T-helper 22 cell (primary cell): Measurements from ENCODE around the gene STARD3.

Source experiments
- DNase-seq: peaks from one replicate; pipeline ENCODE4 v3.0.0-alpha.2; 2020; ENCODE audit warnings: low read depth

Gene STARD3

DNA sequence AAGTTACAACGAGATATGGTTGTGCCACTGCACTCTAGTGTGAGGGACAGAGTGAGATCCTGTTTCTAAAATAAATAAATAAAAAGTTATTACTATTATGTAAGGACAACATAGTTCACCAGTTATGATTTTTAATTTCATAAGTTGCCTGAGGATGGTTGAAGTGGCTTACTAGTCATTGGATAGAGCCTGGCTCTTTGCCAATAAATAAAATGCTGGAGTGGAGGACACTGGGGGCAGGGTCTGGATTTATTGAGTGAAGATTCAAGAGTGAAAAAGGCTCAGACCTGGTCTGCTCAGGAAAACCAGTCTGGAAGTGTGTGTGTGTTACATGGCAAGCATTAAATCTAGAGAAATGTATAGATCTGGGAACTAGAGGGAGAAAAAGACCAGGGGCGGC is 2.1 kb downstream of the STARD3 start:
- no peak for DNase-seq

DNA sequence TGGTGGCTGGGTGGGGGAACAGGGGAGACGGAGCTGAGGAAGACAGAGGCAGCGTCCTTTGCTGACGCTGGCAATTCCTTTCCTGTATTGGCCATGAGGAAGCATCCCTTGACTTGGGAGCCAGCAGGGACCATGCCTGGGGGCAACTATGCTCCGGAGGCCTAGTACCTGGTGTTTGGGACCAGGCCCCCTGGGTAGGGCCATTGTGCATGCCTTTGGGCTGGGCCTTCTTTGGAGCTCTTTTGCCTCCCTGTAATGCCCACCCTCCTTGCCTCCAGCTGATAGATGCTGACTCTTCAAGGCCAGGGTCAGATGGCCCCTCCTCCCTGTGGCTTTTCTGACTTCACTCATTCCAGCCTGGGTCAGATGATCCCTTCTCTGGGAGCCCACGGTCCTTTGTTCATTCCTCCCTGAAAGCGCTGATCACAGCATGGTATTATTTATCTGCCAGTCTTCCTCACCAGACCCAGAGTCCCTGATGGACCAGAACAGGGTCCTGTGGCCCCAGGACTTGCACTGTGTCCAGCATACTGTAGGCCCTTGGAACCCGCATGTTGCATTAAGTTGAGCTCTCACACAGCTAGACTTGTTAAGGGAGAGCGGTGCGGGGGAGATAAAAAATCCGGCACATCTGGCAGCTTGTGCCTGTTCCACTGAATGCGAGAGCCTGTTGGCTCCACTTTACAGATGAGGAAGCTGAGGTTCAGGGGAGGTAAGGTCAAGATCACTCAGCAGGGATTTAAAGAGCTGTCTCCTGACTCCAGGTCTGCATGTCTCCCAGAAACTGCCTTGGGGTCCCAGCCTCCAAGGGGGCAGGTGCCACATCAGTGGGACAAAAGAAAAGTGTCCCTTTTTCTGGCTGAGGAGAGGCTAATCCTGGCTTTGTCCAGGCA is 2.9 kb downstream of the STARD3 start:
- no peak for DNase-seq

DNA sequence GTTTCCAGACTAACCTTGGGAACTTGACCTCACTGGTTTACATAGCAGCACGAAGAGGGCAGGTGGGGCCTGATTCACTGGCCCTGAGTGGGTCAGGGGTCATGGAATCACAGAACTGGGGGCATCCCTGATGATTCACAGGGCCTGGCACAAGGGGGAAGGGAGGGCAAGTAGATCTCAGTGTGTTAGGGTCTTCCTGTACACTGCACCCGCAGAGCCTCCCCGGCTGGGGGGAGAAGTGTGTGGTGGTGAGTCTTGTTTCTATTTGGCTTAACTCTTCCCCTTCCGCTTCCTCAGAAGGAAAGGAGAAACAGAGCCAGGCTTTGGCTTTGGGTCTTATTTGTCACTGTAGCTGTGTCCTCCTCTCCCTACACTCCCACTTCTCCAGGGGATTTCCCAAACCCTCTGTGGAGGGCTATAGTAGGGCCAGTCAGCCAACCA is 3.7 kb downstream of the STARD3 start:
- DNase-seq: no peak

DNA sequence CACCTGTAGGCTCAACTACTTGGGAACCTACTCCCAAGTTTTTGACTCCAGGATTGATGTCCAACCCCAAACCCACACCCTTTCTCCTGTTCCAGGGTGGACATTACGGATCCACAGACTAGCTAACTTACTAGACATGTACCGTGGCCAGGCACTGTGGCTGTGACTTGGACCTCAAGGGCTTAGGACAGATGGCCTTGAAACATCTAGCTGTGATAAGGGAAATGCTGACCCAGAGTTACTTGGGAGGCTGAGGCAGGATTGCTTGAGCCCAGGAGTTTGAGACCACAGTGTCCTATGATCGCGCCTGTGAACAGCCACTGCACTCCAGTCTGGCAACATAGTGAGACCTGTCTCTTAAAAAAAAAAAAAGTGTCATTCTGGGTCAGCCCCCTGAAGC is 4.2 kb downstream of the STARD3 start:
- no peak for DNase-seq

DNA sequence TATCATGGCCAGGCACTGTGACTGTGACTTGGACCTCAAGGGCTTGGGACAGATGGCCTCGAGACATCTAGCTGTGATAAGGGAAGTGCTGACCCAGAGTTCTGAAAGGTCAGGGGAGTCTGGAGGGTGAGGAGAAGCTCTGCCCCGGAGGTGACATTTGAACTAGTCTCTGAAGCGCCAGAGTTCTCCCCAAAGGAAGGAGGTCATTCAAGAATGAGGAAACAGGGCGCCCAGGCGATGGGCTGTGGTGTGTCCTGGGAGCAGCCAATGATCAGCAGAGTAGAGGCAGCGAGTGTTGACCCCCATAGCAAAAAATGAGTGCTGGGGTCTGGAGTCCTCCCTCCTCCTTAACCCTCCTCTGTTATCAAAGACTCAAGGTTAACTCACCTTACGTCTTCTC is 4.9 kb downstream of the STARD3 start:
- no peak for DNase-seq

DNA sequence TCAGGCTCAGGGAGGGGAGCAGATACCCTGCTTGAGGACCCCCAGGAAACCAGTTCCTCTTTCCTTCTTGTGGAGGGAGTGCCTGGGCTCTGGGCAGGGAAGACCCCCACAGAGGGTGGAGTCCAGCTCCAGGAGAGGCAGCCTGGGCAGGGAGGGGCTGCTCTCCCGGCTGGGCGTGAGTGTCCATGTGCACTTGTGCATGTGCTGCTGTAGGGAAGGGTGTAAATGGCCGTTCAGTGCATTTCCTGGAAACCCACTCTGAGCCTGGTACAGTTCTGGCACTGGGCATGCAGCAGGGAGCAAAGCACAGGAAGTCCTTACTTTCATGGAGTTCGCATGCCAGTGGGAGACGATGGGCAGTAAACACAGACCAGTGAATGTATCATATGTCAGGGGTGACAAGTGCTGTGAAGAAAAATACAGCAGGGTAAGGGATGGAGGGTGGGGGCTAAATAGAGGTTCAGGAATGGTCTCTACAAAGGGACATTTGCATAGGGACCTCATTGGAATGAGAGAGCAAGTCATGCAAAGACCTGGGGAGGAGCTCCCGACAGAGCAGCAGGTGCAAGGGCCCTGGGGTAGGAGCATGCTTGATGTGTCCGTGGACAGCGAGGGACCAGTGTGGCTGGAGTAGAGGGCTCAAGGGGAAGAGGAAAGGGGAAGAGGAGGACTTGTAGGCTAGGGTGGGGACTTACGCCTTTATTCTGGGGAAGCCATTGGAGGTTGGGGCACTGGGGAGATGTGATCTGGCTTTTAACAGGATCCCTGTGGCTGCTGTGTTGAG is 5.5 kb downstream of the STARD3 start:
- DNase-seq: no peak

DNA sequence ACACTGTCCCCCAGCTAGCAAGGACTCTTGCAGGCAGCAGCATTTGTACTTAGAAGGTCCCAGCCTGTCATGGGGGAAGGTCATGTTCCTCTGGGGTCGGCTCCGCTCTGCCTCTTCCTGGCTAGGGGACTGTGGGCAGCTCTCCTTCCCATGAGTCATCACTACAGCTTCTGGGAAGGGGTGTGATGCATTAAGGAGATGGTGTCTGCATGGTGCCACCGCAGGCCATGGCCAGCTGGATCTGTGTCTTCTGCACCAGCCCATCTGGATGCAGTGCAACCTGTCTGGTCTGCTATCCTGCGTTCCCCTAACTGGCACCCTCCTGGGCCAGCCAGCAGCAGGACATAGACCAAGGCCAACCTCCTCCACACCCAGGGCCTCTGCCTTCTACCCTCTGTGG is 6.3 kb downstream of the STARD3 start:
- no peak for DNase-seq

DNA sequence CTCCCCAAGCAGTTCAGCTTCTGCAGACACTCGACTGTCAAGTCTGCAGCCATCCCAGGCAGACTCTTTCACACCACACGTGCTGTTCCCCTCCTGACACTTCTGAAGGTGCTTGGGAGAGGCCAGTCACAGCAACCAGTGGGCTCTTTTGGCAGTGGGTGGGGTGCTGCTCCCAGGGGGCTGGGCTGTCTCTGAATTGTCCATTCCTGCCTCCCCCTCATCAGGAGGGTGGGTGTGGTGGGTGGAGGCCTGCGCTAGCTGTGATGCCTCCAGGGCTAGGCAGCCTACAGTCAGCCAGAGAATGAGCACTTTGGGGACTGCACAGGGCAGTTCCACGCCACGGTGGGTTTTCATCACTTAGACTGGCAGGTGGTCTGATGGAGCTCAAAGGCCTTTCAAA is 10.3 kb downstream of the STARD3 start:
- no peak for DNase-seq

DNA sequence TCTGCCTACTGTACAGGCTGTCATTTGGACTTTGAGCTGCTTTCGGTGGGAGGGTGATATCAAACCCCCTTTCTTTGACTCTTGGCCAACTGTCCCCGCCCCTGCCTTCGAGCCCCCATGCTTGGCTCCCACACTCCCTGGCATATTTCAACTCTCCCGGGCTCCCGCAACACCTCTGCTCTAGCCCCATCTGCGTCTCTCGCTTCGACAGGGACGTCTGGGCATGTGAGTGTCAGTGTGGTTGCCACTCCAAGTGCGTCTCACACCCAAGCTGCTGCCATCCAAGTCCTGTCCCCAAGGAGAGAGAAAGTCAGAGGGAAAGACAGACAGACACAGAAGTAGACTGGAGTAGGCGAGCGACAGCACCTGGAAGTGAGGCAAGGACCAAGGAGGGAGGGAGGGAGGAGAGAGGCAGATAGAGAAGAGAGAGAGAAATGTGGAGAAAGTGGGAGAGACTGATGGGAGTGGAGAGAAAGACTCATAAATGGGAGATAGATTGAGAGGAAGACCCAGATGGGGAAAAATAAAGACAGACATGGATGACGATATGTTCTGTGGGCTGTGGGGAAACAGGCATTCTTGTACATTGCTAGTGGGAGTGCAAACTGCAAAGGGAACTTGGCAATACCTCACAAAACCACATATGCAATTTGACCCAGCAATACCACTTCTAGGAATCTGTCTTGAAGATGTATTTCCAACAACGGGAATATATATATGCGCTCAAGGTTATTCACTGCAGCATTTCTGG is 11.8 kb downstream of the STARD3 start:
- DNase-seq: no peak

DNA sequence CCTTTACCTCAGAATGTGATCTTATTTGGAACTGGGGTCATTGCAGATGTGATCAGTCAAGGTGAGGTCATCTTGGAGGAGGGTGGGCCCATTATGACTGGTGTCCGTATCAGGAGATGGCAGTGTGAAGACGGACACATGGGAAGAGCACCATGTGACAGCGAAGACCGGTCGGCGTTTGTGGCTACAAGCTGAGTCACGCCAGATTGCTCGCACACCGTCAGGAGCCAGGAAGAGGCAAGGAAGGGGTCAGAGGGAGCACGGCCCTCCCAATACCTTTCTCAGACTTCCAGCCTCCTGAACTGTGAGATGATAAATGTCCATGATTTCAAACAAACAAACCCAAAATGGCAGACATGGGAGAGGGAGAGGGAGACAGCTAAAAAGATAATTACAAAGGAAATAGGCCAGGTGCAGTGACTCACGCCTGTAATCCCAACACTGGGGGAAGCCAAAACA is 13.2 kb downstream of the STARD3 start:
- no peak for DNase-seq

DNA sequence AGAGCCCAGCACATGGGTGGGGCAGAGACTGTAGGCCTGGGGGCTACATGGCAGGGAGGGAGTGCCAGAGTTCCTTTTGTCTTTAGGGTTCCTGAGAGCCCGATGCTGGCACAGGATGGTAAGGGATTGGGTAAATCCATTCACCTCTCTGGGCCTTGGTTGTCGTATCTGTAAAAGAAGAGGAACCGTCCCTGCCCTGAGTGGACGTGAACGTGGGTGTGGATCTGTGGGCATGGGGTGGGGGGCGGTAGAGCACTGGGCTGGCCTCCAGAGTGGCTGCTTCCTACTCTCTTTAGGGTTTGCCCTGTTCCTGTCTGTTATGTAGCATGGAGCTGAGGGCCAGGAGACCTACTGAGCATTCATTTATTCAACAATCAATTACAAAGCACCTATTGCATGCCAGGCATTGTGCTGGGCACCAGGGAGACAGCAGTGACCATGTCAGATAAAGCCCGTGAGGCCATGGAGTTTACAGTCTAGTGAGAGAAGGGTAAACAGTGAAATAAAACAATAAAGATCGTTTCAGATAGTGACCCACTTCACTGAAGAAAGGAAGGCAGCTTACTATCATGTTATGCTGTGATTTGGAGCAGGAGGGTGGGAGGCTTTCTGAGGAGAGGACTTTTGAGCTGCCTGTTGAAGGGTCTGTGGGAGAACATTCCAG is 15.1 kb downstream of the STARD3 start:
- no peak for DNase-seq

DNA sequence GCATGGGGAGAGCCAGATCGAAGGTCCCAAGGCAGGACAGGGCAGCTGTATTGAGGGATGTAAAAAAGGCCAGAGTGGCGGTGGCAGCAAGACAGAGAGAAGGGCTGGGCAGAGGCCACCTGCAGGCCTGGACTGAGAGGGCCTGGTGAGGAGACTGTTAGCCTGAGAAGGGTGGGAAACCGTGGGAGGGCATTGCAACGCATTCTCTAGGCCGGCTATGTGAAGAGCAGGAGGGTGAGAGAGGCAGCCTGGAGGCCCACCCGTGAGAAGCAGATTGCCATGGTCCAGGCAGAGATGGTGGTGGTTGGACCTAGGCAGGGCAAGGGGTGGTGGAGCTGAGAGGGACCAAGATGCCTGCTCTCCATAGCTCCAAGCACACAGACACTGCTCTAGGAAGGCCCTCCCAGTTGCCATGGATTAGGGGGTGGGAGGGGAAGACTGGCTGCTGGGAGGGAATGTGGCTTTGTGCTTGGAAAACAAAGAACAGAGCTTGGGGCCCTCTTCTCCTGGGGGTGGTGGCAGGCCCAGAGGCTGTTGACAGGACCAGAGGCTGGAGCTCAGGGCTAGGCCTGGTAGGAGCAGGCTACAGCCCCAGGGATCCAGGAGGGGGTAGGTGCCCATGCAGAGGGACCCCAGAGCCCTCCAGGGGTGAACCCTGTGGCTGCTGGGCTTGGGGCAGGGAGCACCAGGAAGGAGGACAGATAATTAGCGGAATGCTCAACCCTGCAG is 15.8 kb downstream of the STARD3 start:
- DNase-seq: no peak

DNA sequence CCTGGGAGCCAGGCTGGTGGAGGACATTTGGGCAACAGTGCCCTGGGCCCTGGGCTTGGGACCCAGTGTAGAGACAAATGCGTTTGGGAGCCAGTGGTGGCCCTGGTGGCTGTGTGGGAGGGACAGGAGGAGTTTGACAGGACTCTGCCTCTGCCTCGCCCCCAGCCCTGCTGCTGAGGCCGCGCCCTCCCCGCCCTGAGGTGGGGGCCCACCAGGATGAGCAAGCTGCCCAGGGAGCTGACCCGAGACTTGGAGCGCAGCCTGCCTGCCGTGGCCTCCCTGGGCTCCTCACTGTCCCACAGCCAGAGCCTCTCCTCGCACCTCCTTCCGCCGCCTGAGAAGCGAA is 16.3 kb downstream of the STARD3 start:
- no peak for DNase-seq

DNA sequence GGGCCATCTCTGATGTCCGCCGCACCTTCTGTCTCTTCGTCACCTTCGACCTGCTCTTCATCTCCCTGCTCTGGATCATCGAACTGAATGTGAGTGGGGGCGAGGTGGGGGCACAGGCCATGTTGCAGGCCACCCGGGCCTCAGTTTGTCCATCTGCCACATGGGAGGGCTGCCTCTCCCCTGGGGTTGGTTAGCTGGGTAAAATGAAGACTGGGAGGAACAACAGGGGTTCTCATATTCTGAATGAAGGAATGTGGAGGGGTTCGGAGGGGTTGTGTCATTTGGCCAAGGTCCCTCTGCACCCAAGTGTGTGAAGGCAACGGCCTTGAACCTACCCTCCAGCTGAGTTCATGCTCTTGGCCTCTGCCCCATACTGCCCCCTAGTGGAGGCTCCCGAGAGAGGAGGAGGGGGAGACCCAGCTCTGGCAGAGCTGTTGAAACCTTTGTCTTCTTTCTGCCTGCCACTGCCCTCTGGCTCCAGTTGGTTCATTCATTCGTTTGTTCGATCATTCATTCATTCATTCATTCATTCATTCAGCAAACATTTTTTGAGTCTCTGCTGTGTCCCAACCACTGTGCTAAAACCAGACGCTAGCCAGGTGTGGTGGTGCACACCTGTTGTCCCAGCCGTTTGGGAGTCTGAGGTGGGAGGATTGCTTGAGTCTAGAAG is 16.9 kb downstream of the STARD3 start:
- DNase-seq: peak; percentile 49

DNA sequence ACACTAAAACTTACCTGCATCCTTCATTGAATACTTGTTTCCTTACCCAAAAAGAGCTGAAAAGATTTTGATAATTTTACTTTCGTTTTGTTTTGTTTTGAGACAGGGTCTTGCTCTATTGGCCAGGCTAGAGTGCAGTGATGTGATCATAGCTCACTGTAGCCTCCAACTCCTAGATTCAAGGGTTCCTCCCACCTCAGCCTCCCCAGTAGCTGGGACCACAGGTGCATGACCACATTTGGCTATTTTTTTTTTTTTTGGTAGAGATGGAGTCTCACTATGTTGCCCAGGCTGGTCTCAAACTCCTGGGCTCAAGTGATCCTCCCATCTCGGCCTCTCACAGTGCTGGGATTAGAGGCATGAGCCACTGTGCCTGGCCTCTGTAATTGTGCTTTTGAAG is 18.2 kb downstream of the STARD3 start:
- no peak for DNase-seq

DNA sequence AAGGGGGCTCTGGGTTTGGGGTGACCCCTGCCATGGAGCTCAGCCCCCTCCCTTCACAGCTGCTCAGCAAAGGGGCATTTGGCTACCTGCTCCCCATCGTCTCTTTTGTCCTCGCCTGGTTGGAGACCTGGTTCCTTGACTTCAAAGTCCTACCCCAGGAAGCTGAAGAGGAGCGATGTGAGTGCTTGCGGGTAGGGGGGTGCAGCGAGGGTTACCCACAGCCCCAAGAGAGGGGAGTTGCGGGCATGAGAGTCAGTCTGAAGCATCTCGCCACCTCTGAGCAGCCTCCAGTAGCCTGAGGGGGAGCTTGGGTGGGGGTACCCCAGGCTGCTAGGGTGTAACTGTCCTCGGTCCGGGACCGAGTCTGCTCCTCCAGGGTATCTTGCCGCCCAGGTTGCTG is 21.4 kb downstream of the STARD3 start:
- no peak for DNase-seq

DNA sequence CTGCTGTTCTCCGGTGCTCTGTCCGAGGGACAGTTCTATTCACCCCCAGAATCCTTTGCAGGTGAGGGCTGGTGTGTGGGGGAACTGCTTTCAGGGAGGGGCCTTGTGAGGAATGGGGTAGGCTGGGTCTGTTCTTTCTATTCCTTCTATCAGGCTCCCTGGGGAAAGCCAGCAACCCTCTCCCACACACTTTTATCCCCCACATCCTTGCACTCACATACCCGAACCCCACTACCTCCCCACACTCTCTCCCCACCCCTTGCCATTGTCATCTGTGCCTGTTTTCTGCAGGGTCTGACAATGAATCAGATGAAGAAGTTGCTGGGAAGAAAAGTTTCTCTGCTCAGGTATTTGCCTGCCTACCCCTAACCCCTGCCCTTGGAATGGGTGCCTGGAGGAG is 21.8 kb downstream of the STARD3 start:
- DNase-seq: no peak

DNA sequence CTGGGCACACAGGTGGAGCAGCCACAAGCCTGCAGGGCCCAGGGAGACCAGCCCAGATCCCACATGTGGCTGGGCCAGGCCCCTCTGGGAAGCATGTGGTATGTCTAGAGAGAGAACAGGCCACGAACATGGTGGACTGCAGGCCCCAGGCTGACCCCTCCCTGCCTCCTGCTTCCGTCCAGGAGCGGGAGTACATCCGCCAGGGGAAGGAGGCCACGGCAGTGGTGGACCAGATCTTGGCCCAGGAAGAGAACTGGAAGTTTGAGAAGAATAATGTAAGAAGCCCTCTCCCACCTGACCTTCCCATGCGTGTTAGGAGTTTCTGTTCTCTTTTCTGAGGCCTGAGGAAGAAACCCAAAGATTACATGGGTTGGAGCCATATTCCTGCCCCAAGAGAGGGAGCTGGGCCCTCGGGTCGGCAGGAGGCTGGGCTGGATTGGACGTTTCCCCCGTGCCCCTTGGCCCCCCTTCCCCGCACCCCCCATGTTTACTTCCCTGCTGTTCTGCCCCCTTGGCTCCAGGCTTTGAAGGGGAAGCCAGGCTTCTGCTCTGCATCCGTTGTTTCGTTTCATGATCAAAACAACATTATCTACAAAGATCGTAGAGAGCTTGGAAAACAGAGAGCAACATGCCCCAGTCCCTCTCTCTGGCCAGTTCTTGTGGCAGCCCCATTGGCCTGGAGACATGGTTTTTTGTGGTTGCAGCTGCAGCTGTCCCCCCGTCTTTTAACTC is 22.5 kb downstream of the STARD3 start:
- no peak for DNase-seq

DNA sequence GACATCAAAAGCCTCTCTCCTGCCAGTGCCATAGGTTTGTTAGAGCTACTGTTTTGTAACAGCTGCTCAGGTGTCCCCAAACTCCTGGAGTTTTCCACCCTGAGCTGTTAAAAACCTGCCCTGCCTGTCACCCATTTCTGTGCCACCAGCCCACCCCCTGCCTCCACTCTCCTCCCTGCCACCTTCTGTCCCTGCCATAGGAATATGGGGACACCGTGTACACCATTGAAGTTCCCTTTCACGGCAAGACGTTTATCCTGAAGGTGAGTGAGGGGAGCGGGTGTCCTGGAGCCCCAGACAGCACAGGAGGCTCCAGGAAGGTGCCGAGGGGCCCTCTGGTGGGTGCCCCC is 23.0 kb downstream of the STARD3 start:
- no peak for DNase-seq
